ENCODE results near the gene SPOP.

GRCh38 chr17:49572806-49573420, 105.0 kb downstream of the SPOP start:
- TF ChIP-seq CTCF (conservative IDR thresholded peaks at IDR 0.05 in 1 of 2, IDR thresholded peaks at IDR 0.05 in 1 of 2; ENCODE audit: extremely low read depth in 1 of 2, insufficient read depth in 1 of 2, low read depth in 1 of 2, low read length in 2 of 2) (no peak), EZH2 (IDR thresholded peaks at IDR 0.05; ENCODE audit: borderline replicate concordance, low read length) (no peak)

Measured in mammary epithelial cell (primary cell).